Astrocyte (in vitro differentiated cells and primary cell): Measurements from ENCODE around the gene CLDN6. TPM values are rescaled to one million over a fixed set of nuclear protein-coding genes. Genes with fewer than 3 reads are reported as not detected.

Source experiments
- DNase-seq: peaks from one replicate; pipeline ENCODE4 v3.0.0-alpha.2; 2010; ENCODE audit warnings: low read depth
- FAIRE-seq: peaks from 2 replicates; lab custom pipeline; 2011; peaks lifted over from hg19 to GRCh38; lab: Jason Lieb, UNC
- H2AFZ ChIP-seq: 2 replicates; pipeline ENCODE4 v1.6.0; 2012; ENCODE audit warnings: low read depth, low read length, inconsistent platforms
- H3K27ac ChIP-seq: 2 replicates; pipeline ENCODE4 v1.5.1; 2011; ENCODE audit warnings: low read depth, low read length, inconsistent platforms
- H3K27me3 ChIP-seq: 2 replicates; pipeline ENCODE4 v1.6.0; 2011; ENCODE audit warnings: low read length, inconsistent platforms; ENCODE audit not compliant: insufficient read depth
- H3K36me3 ChIP-seq: 2 replicates; pipeline ENCODE4 v1.5.1; 2011; ENCODE audit warnings: low read length, inconsistent platforms; ENCODE audit not compliant: insufficient read depth
- H3K4me1 ChIP-seq: 2 replicates; pipeline ENCODE4 v1.5.1; 2011; ENCODE audit warnings: low read length, inconsistent platforms; ENCODE audit not compliant: insufficient read depth
- H3K4me2 ChIP-seq: 2 replicates; pipeline ENCODE4 v1.6.0; 2012; ENCODE audit warnings: low read length, inconsistent platforms
- H3K4me3 ChIP-seq: 2 replicates; pipeline ENCODE4 v1.5.1; 2011; ENCODE audit warnings: low read depth, mild to moderate bottlenecking, low read length, inconsistent platforms; ENCODE audit not compliant: insufficient read depth
- H3K79me2 ChIP-seq: 2 replicates; pipeline ENCODE4 v1.6.0; 2012; ENCODE audit warnings: mild to moderate bottlenecking, low read length, inconsistent platforms; ENCODE audit not compliant: insufficient read depth
- H3K9ac ChIP-seq: 2 replicates; pipeline ENCODE4 v1.6.0; 2012; ENCODE audit warnings: mild to moderate bottlenecking, low read length, inconsistent platforms
- H3K9me3 ChIP-seq: 2 replicates; pipeline ENCODE4 v1.5.1; 2012; ENCODE audit warnings: low read depth, mild to moderate bottlenecking, low read length, inconsistent platforms; ENCODE audit not compliant: insufficient read depth
- H4K20me1 ChIP-seq: 2 replicates; pipeline ENCODE4 v1.6.0; 2012; ENCODE audit warnings: low read length, inconsistent platforms; ENCODE audit not compliant: insufficient read depth
- H3K27ac Mint-ChIP-seq: one replicate; pipeline ENCODE4 v1.8.0; 2021; ENCODE audit warnings: mild to moderate bottlenecking, mixed read lengths; ENCODE audit not compliant: unreplicated experiment
- H3K27me3 Mint-ChIP-seq: one replicate; pipeline ENCODE4 v1.8.0; 2021; ENCODE audit warnings: low read depth, mixed read lengths; ENCODE audit not compliant: unreplicated experiment
- H3K36me3 Mint-ChIP-seq: one replicate; pipeline ENCODE4 v1.8.0; 2021; ENCODE audit warnings: low read depth, mixed read lengths; ENCODE audit not compliant: unreplicated experiment
- H3K4me1 Mint-ChIP-seq: one replicate; pipeline ENCODE4 v1.8.0; 2021; ENCODE audit warnings: low read depth, mixed read lengths; ENCODE audit not compliant: unreplicated experiment
- H3K4me3 Mint-ChIP-seq: one replicate; pipeline ENCODE4 v1.8.0; 2021; ENCODE audit warnings: mild to moderate bottlenecking, moderate library complexity, mixed read lengths; ENCODE audit not compliant: unreplicated experiment
- H3K9me3 Mint-ChIP-seq: one replicate; pipeline ENCODE4 v1.8.0; 2021; ENCODE audit warnings: mild to moderate bottlenecking, mixed read lengths; ENCODE audit not compliant: unreplicated experiment
- EZH2 ChIP-seq: IDR thresholded peaks from 2 replicates; pipeline ENCODE4 v1.6.1; 2012; ENCODE audit warnings: mild to moderate bottlenecking, low read length, inconsistent platforms; ENCODE audit not compliant: insufficient read depth
- total RNA-seq: library from RNA; stranded (reverse); gene quantifications from 2 replicates; pipeline ENCODE4 v1.2.1, GENCODE V29; 2021
- TF ChIP-seq, protein P1 (sequence below): IDR thresholded peaks from 2 replicates; pipeline ENCODE4 v1.5.1; 2011; ENCODE audit warnings: low read depth, mild to moderate bottlenecking, inconsistent platforms, low read length, moderate library complexity; ENCODE audit not compliant: insufficient read depth

Gene CLDN6
- total RNA-seq, 1 donor from 2014 or later = 584 TPM

DNA sequence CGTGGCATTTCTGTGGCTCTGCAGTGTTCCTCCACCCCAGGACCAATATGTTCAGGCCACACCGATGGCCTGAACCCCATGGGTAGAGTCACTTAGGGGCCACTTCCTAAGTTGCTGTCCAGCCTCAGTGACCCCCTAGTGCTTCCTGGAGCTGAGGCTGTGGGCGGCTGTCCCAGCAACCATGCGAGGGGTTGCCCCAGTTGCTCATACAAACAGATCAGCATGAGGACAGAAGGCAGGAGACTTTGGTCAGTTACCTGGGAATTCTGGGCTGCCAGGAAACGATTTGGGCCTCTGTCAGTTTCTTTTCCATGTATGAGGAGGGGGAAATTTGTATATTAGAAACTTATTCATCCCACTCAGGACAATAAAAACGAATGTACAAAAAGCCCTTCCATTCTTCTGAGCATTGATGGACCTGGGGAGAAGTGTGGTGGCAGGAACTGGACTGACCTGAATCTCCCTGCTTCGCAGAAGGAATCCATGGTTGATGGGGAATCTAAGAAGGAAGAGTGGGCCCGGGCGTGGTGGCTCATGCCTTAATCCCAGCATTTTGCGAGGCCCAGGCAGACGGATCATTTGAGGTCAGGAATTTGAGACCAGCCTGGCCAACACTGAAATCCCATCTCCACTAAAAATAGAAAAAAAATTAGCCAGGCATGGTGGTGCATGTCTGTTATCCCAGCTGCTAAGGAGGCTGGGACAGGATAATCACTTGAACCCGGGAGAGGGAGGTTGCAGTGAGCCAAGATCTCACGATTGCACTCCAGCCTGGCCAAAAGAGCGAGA lies 42.5 kb upstream of the CLDN6 start:
- H3K36me3 ChIP-seq = no peaks in the 10 kb centered on the region
- H3K27ac Mint-ChIP-seq = peak overlapping the region; percentile 53
- peaks cover 4% of the 10 kb centered on the region for H3K36me3 Mint-ChIP-seq
- DNase-seq (no peak), FAIRE-seq (no peak)
- H4K20me1 ChIP-seq = no peaks in the 10 kb centered on the region
- no peaks in the 10 kb centered on the region for H3K79me2 ChIP-seq
- H3K9me3 Mint-ChIP-seq = no peaks in the 10 kb centered on the region
- no peak overlapping the region for H3K9ac ChIP-seq
- no peak overlapping the region for H2AFZ ChIP-seq
- no peak overlapping the region for H3K27ac ChIP-seq
- H3K4me3 Mint-ChIP-seq = peak overlapping the region; percentile 84
- peaks cover 3% of the 10 kb centered on the region for H3K27me3 Mint-ChIP-seq
- TF ChIP-seq, protein P1, sequence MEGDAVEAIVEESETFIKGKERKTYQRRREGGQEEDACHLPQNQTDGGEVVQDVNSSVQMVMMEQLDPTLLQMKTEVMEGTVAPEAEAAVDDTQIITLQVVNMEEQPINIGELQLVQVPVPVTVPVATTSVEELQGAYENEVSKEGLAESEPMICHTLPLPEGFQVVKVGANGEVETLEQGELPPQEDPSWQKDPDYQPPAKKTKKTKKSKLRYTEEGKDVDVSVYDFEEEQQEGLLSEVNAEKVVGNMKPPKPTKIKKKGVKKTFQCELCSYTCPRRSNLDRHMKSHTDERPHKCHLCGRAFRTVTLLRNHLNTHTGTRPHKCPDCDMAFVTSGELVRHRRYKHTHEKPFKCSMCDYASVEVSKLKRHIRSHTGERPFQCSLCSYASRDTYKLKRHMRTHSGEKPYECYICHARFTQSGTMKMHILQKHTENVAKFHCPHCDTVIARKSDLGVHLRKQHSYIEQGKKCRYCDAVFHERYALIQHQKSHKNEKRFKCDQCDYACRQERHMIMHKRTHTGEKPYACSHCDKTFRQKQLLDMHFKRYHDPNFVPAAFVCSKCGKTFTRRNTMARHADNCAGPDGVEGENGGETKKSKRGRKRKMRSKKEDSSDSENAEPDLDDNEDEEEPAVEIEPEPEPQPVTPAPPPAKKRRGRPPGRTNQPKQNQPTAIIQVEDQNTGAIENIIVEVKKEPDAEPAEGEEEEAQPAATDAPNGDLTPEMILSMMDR = no peak
- peaks cover 2% of the 10 kb centered on the region for H3K27me3 ChIP-seq
- H3K4me3 ChIP-seq = no peak overlapping the region
- H3K4me1 ChIP-seq = peaks cover 13% of the 10 kb centered on the region
- H3K9me3 ChIP-seq = no peaks in the 10 kb centered on the region
- no peak overlapping the region for H3K4me2 ChIP-seq
- H3K4me1 Mint-ChIP-seq = peaks cover 5% of the 10 kb centered on the region

DNA sequence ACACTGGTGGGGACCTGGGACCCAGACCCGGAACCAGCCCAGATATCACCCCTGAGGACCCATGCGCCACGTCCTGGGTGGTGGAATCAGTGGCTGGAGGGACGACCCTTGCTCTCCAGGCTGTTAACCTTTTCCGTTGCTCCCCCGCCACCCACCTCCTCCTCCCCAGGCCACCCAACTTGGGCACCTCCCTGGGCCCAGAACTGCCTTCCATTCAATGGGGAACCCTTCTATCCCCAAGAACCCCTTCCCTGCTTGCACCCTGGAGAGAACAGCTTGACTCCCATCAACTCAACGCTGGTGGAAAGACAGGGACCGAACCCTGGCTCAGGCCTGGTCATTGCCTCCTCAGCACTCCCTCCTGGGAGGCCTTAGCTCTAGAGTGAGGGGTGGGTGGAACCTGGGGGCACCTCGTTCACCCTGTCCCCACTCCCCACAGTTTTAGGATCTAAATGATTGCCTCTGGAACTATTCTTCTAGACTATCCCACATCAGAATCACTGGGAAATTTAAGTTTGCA lies 41.8 kb upstream of the CLDN6 start:
- DNase-seq (no peak), FAIRE-seq (no peak)
- peak overlapping the region; percentile 85 for H3K9ac ChIP-seq
- H3K4me3 ChIP-seq = peak overlapping the region; percentile 73
- H3K4me2 ChIP-seq = peak overlapping the region; percentile 93
- H3K36me3 ChIP-seq = no peaks in the 10 kb centered on the region
- Mint-ChIP-seq H3K36me3 (peaks cover 8% of the 10 kb centered on the region), H3K27me3 (peaks cover 5% of the 10 kb centered on the region), H3K9me3 (peaks cover under 1% of the 10 kb centered on the region), H3K4me1 (no peaks in the 10 kb centered on the region), H3K4me3 (peak overlapping the region; percentile 84), H3K27ac (peak overlapping the region; percentile 19)
- H3K27ac ChIP-seq = peak overlapping the region; percentile 42
- H4K20me1 ChIP-seq = no peaks in the 10 kb centered on the region
- TF ChIP-seq, protein P1 = no peak
- no peak for TF ChIP-seq EZH2
- H3K9me3 ChIP-seq = no peaks in the 10 kb centered on the region
- peak overlapping the region; percentile 96 for H2AFZ ChIP-seq
- no peaks in the 10 kb centered on the region for H3K79me2 ChIP-seq
- peaks cover 10% of the 10 kb centered on the region for H3K4me1 ChIP-seq
- H3K27me3 ChIP-seq = peaks cover 2% of the 10 kb centered on the region
